Stomach smooth muscle (tissue), 2 donors: ENCODE measurements around the gene PRKAA1.

Experiments used
- H3K27ac ChIP-seq: one replicate; pipeline ENCODE4 v1.7.0; 2013; ENCODE audit warnings: mild to moderate bottlenecking, low read length, inconsistent platforms
- H3K27me3 ChIP-seq, 2 donors: one replicate each; pipeline ENCODE4 v1.7.0; 2013; ENCODE audit warnings: low read length in 2 of 2; ENCODE audit not compliant: insufficient read depth in 2 of 2, control insufficient read depth in 1 of 2
- H3K36me3 ChIP-seq, 2 donors: one replicate each; pipeline ENCODE4 v1.7.0; 2013; ENCODE audit warnings: low read length in 2 of 2; ENCODE audit not compliant: control insufficient read depth in 2 of 2, insufficient read depth in 2 of 2
- H3K4me1 ChIP-seq: one replicate; pipeline ENCODE4 v1.7.0; 2013; ENCODE audit warnings: low read length; ENCODE audit not compliant: control insufficient read depth, insufficient read depth
- H3K4me3 ChIP-seq, 2 donors: one replicate each; pipeline ENCODE4 v1.7.0; 2013; ENCODE audit warnings: low read length in 2 of 2
- H3K9ac ChIP-seq, 2 donors: one replicate each; pipeline ENCODE4 v1.7.0; 2013; ENCODE audit warnings: low read length in 2 of 2, mild to moderate bottlenecking in 1 of 2
- H3K9me3 ChIP-seq, 2 donors: one replicate each; pipeline ENCODE4 v1.7.0; 2013; ENCODE audit warnings: low read length in 2 of 2; ENCODE audit not compliant: control insufficient read depth in 2 of 2
- donor health status: healthy.
- donor health status: Pancreatic carcinoma.

The PRKAA1 gene

DNA sequence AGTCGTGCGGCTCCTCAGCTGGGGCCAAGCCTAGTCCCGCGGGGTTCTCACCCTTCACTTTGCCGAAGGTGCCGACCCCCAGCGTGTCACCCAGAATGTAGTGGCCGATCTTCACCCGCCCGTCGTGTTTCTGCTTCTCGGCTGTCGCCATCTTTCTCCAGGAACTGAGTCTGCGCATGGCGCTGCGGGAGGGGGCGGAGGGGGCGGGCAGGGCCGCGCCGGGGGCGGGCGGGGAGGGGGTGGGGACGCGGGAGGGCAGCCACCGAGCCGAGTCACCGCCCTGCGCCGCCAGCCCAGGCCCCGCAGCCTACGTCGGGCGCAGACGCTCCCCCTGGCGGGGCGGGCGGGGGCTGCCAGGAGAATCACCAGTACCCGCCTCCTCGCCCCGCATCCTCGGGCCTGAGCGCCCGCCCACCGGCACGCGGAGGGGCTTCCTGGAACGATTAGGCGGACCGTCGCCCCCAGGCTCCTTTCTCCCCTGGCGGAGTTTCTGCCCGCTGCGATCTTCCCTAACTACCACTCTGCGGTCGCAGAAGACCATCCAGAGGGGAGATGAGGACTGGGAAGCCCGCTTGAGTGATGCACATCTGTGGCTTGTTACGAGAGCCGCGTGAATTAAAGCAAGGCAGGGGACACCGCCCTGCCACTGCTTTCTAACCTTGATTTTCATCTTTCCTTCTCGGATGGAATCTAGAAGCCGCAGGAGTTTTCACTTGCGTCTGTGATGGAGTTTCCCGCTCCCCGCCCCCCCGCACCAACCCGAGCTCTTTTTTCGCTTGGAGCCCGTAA lies at the start of gene PRKAA1:
TSS of gene PRKAA1 (minus strand) at position 363 of the 789 bp plus-strand sequence. CDS start at position 178, 185 bp downstream.
- Histone ChIP-seq H3K27ac (peak within 1 kb of the TSS; percentile 88), H3K4me3 (peak within 1 kb of the TSS; percentile 95 to 97), H3K27me3 (no peaks in the 10 kb centered on the region), H3K9ac (peak within 1 kb of the TSS; percentile 89 to 90), H3K9me3 (no peaks in the 10 kb centered on the region), H3K36me3 (no peaks in the 10 kb centered on the region), H3K4me1 (peaks cover 3% of the 10 kb centered on the region)

DNA sequence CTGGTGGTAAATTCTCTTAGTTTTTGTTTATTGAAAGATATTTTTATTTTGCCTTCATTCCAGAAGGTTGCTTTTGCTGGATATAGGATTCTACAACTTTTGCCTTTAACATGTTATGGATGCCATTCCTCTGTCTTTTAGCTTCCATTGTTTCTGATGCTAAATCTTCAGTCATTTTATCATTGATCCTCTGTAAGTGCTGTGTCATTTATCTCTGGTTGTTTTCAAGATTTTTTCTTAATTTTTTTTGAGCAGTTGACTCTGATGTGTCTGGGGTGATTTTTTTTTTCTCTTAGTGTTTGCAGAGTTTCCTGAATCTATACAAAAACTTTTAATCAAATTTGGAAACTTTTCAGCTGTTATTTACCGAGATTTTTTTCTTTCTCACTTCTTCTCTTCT lies 49.4 kb upstream of the PRKAA1 start:
- H3K36me3 ChIP-seq: peaks cover 0 to 3% of the 10 kb centered on the region in 2 donors
- H3K27ac ChIP-seq: no peak overlapping the region
- no peaks in the 10 kb centered on the region for H3K4me1 ChIP-seq
- no peaks in the 10 kb centered on the region for H3K9me3 ChIP-seq
- H3K9ac ChIP-seq: no peak overlapping the region
- no peaks in the 10 kb centered on the region for H3K27me3 ChIP-seq
- no peak overlapping the region for H3K4me3 ChIP-seq

DNA sequence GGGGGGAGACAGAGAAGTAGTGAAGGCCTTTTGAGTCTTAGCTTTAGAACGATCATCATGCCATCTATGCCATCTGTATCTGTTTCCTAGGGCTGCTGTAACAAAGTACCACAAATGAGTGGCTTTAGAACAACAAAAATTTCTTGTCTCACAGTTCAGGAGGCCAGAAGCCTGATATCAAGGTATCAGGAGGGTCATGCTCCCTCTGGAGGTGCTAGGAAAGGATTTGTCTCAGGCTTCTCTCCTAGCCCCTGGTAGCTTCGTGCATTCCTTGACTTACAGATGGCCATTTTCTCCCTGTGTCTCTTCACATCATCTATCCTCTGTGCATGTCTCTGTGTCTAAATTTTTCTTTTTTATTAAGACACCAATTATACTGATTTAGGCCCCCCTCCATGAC lies 48.2 kb upstream of the PRKAA1 start:
- Histone ChIP-seq H3K9ac (no peak overlapping the region), H3K4me1 (no peaks in the 10 kb centered on the region), H3K27me3 (no peaks in the 10 kb centered on the region), H3K4me3 (no peak overlapping the region), H3K36me3 (no peaks in the 10 kb centered on the region), H3K27ac (no peak overlapping the region), H3K9me3 (no peaks in the 10 kb centered on the region)

DNA sequence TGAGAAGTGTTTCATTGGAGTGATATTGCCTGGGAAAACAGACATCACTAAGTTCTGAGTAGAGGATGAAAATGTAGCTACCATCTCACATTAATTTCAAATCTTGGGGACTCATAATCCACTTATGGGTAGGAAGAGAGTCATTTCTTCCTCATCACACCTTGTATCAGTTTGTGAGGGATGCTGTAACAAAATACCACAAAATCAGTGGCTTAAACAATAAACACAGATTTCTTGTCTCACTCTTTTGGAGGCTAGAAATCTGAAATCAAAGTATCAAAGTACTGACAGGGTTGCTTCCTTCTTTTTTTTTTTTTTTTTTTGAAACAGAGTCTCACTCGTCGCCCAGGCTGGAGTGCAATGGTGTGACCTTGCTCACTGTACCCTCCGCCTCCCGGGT lies 46.4 kb upstream of the PRKAA1 start:
- Histone ChIP-seq H3K4me3 (no peak overlapping the region), H3K9ac (no peak overlapping the region), H3K4me1 (no peaks in the 10 kb centered on the region), H3K27ac (no peak overlapping the region), H3K36me3 (no peaks in the 10 kb centered on the region), H3K9me3 (no peaks in the 10 kb centered on the region), H3K27me3 (no peaks in the 10 kb centered on the region)

DNA sequence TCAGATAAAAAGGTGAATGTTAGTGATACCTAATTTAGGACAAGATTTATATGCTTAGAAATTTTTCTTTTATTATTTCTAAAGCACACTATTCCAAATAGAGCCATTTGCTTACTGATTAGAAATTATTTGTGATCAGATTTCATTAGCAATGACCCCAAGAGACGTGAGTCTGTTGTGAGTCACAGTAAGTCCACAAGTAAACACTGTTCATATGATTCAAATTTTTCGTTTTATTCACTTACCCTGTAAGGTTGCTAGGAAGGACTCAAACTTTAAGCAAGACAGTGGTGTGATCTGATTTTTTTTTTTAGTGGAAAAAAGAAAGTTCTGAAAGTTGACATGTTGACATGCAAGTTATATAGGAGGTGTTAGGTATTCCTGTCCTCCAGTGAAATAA lies 44.2 kb upstream of the PRKAA1 start:
- peak overlapping the region in 1 of 2 donors; percentile 59 for H3K4me3 ChIP-seq
- no peaks in the 10 kb centered on the region for H3K4me1 ChIP-seq
- H3K9ac ChIP-seq: no peak overlapping the region
- H3K27ac ChIP-seq: no peak overlapping the region
- no peaks in the 10 kb centered on the region for H3K27me3 ChIP-seq
- no peaks in the 10 kb centered on the region for H3K9me3 ChIP-seq
- H3K36me3 ChIP-seq: no peaks in the 10 kb centered on the region

DNA sequence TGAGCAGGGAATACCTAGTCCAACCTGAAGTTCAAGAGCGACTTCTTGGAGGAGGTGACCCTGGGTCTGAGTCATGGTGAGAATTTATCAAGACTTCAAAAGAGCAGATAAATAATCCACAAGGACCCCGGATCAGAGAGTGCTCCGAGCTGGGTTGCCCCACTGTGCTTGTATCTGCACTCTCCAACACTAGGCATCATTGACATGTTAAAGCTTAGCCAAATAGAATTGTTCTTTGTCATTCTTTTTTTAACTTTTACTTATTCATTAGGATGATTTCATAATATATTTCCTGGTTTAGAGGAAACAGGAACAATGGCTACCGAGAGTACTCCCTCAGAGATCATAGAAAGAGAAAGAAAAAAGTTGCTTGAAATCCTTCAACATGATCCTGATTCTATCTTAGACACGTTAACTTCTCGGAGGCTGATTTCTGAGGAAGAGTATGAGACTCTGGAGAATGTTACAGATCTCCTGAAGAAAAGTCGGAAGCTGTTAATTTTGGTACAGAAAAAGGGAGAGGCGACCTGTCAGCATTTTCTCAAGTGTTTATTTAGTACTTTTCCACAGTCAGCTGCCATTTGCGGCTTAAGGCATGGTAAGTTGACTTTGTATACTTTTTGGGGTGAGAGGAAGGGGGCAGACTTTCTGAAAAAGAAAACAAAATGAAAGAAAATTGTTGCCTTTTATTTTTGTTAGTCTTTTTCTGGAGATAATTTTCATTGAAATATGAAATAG lies 43.1 kb upstream of the PRKAA1 start, which contains the start of gene CARD6:
TSS of gene CARD6 (plus strand) at position 300 of the 738 bp plus-strand sequence. CDS start at position 316, 16 bp downstream.
- H3K4me3 ChIP-seq: peak within 1 kb of the TSS; percentile 27 to 59
- peak within 1 kb of the TSS; percentile 46 for H3K27ac ChIP-seq
- no peaks in the 10 kb centered on the region for H3K36me3 ChIP-seq
- H3K9me3 ChIP-seq: no peaks in the 10 kb centered on the region
- H3K27me3 ChIP-seq: no peaks in the 10 kb centered on the region
- H3K4me1 ChIP-seq: peaks cover 2% of the 10 kb centered on the region
- peak within 1 kb of the TSS; percentile 59 to 62 for H3K9ac ChIP-seq

DNA sequence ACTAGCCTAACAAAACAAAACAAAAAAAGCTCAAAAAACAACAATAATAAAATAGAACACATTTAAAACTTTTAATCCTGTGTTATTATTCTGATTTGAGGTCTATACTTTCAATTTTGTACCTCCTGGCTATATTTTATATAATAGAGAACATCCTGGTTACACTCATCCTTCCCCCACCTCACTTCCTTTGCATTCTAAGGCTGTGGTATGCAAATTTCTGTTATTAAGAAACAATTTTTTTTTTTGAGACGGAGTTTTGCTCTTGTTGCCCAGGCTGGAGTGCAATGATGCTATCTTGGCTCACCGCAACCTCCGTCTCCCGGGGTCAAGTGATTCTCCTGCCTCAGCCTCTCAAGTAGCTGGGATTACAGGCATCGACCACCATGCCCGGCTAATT lies 39.9 kb upstream of the PRKAA1 start:
- no peaks in the 10 kb centered on the region for H3K27me3 ChIP-seq
- no peak overlapping the region for H3K9ac ChIP-seq
- H3K27ac ChIP-seq: no peak overlapping the region
- H3K9me3 ChIP-seq: no peaks in the 10 kb centered on the region
- H3K4me1 ChIP-seq: peaks cover 21% of the 10 kb centered on the region
- peaks cover 6 to 10% of the 10 kb centered on the region in 2 donors for H3K36me3 ChIP-seq
- no peak overlapping the region for H3K4me3 ChIP-seq

DNA sequence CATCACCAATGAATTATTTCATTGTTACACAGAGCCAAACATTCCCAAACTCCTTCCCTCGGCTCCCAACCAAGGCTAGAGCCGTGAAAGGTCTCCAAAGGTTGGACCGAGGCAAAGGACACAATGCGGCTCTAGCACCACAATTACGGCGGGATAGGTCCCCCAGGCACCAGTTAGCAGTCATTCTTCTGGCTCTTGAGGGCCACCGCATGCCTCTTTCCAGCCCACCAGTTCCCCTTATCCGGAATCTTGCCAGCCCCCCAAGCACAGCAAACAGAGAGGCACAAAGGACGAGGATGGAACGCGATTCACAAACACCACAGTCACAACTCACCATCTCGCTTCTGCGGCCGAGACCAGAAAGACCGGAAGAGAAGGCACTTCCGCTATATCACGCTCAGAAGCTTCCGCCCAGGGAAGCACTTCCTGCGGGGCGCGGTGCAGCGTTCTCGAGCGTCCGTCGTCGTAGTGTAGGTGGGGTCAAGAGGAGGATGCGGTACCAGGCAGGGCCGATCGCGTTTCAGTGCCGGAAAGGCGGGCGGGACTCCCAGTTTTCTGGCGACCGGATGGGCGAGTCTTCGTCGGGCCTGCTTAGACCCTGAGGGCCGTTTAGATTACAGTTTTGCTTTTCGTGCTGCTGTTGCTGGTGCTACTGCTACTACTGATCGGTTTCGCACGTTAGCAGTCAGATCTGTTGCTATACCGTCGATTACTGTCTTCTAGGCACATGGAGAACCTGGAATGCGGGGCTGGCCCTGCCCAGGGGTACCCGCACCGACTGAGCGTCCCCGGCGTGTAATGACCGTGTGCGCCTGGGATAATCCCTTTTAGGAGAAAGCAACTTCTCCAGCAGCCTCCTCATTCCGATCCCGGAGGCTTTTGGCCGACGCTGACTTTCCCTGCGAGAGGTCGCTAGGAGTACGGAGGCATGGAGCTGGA lies 36.9 kb upstream of the PRKAA1 start, which contains the start of gene RPL37:
TSS of gene RPL37 (minus strand) at position 374 of the 939 bp plus-strand sequence. CDS start at position 337, 37 bp downstream.
- Histone ChIP-seq H3K27me3 (no peaks in the 10 kb centered on the region), H3K9ac (peak within 1 kb of the TSS; percentile 98 to 99), H3K4me1 (peaks cover 22% of the 10 kb centered on the region), H3K27ac (peak within 1 kb of the TSS; percentile 99), H3K9me3 (no peaks in the 10 kb centered on the region), H3K4me3 (peak within 1 kb of the TSS; percentile 95 to 99), H3K36me3 (peaks cover 27 to 29% of the 10 kb centered on the region in 2 donors)

DNA sequence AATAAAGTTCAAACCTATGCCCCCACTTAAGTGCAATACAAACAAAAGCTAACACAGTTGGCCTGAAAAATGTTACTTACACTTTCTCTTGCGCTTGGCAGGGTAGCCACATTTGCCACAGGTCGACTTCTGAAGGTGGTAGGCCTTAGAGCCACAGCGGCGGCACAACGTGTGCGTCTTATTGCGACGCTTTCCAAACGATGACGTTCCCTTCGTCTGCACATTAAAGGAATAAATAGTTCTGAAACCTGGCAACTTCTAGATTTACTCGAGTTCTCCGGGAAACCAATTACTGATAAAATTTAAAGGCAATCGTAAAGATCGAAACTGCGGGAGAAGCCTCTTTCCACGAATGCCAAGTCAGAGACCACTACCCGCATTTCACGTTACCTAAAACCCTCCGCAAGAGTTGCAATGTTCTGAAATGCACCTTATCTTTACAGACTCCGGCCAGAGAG lies 36.2 kb upstream of the PRKAA1 start:
- peaks cover 22% of the 10 kb centered on the region for H3K4me1 ChIP-seq
- no peaks in the 10 kb centered on the region for H3K9me3 ChIP-seq
- H3K27me3 ChIP-seq: no peaks in the 10 kb centered on the region
- H3K36me3 ChIP-seq: peaks cover 29 to 31% of the 10 kb centered on the region in 2 donors
- peak overlapping the region; percentile 95 to 99 for H3K4me3 ChIP-seq
- H3K27ac ChIP-seq: peak overlapping the region; percentile 99
- peak overlapping the region; percentile 98 to 99 for H3K9ac ChIP-seq

DNA sequence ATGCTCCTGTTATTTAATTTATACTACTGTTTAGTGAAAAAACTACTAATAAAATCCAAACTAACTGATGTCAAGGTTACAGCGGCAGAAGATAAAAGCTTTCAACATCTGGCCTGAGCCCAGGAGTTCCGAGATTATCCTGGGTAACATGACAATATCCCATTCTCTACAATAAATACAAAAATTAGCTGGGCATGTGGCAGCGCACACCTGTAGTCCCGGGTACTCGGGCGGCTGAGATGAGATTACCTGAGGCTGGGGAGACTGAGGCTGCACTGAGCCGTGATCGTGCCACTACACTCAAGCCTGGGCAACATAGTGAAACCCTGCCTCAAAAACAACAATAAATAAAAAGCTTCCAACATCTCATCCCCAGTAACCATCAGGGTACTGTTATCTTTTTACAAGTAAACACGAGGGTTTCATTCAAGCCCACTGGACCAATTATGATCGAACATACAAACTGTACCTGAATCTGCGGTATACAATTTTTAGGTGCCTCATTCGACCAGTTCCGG lies 35.6 kb upstream of the PRKAA1 start:
- H3K9me3 ChIP-seq: no peaks in the 10 kb centered on the region
- peaks cover 22% of the 10 kb centered on the region for H3K4me1 ChIP-seq
- H3K9ac ChIP-seq: peak overlapping the region; percentile 98 to 99
- H3K4me3 ChIP-seq: peak overlapping the region; percentile 95 to 99
- H3K36me3 ChIP-seq: peaks cover 29 to 33% of the 10 kb centered on the region in 2 donors
- H3K27ac ChIP-seq: peak overlapping the region; percentile 99
- no peaks in the 10 kb centered on the region for H3K27me3 ChIP-seq
